OCI-LY3 (cell line): Measurements from ENCODE around the gene CD46.

Source experiments
- EZH2phosphoT487 ChIP-seq: fragments of 200-600 bp; shearing (Covaris generic); IDR thresholded peaks from 2 replicates; pipeline ENCODE4 v1.6.1; 2018; ENCODE audit warnings: antibody characterized with exemption, mixed run types, low read depth
- TF ChIP-seq, protein P1 (sequence below): fragments of 200-600, 300-600 bp; sonication (generic); IDR thresholded peaks from 2 replicates; pipeline ENCODE4 v1.5.1; 2014; ENCODE audit warnings: antibody characterized with exemption, low read length, low read depth

- TF ChIP-seq, protein P1, sequence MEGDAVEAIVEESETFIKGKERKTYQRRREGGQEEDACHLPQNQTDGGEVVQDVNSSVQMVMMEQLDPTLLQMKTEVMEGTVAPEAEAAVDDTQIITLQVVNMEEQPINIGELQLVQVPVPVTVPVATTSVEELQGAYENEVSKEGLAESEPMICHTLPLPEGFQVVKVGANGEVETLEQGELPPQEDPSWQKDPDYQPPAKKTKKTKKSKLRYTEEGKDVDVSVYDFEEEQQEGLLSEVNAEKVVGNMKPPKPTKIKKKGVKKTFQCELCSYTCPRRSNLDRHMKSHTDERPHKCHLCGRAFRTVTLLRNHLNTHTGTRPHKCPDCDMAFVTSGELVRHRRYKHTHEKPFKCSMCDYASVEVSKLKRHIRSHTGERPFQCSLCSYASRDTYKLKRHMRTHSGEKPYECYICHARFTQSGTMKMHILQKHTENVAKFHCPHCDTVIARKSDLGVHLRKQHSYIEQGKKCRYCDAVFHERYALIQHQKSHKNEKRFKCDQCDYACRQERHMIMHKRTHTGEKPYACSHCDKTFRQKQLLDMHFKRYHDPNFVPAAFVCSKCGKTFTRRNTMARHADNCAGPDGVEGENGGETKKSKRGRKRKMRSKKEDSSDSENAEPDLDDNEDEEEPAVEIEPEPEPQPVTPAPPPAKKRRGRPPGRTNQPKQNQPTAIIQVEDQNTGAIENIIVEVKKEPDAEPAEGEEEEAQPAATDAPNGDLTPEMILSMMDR, result no peak
- no peak for TF ChIP-seq EZH2phosphoT487
Measured at GRCh38 chr1:207803678-207804077, 51.8 kb downstream of the CD46 start.
